T-cell (primary cell): ENCODE results near the gene HSD17B13. TPM values are rescaled to one million over a fixed set of nuclear protein-coding genes. Genes with fewer than 3 reads are reported as not detected.
"Not testable (repeated sequence)": the region's sequence is repeated elsewhere in the genome, so short reads cannot be mapped to it uniquely, and the experiment has no call there.

ENCODE experiments used
- ATAC-seq, 4 experiments: fragments of 200-7000 bp in 3 of 4; fragments of 150-1000 bp in 1 of 4; cut with Tn5 transposase; replicated peaks in 1 of 4; 1 replicate in 3 of 4; 2 replicates in 1 of 4; pipeline ENCODE4 v1.10.0; 2021; ENCODE audit warnings: moderate library complexity in 3 of 4, mild to moderate bottlenecking in 2 of 4, moderate number of reproducible peaks in 1 of 4
- CTCF ChIA-PET, 2 donors: fragments of 300-600 bp; sonication (Branson Sonifier 250); formaldehyde crosslinking; loops; one replicate each; lab custom pipeline; 2022; ENCODE audit warnings: antibody characterized with exemption in 2 of 2; lab: Charles Lee
- POLR2A ChIA-PET, 2 donors: fragments of 300-600 bp; sonication (Branson Sonifier 250); formaldehyde crosslinking; loops; one replicate each; lab custom pipeline; 2022; ENCODE audit warnings: antibody characterized with exemption in 2 of 2; lab: Charles Lee
- DNase-seq, 35 experiments: peaks; one replicate each; pipeline versions ENCODE4 v3.0.0 to v3.0.0-alpha.2; 2013 to 2023
- H3K27ac ChIP-seq: one replicate; pipeline ENCODE4 v1.5.1; 2013; ENCODE audit warnings: low read length
- H3K27me3 ChIP-seq, 2 experiments: replicated peaks in 1 of 2; 1 replicate in 1 of 2; 2 replicates in 1 of 2; pipeline versions ENCODE4 v1.6.1 to v1.7.0; 2013; ENCODE audit warnings: low read length in 1 of 2, mixed read lengths in 1 of 2; ENCODE audit not compliant: control insufficient read depth in 2 of 2, insufficient read depth in 2 of 2; ENCODE audit errors: extremely low read depth in 1 of 2
- H3K36me3 ChIP-seq, 2 donors: 1 replicate in 1 of 2; 2 replicates in 1 of 2; pipeline versions ENCODE4 v1.6.1 to v1.7.0; 2013; ENCODE audit warnings: low read length in 1 of 2; ENCODE audit not compliant: control insufficient read depth in 2 of 2, insufficient read depth in 1 of 2; ENCODE audit errors: extremely low read depth in 1 of 2
- H3K4me1 ChIP-seq, 2 experiments: 1 replicate in 1 of 2; 2 replicates in 1 of 2; pipeline versions ENCODE4 v1.6.1 to v1.7.0; 2013; ENCODE audit warnings: low read length in 2 of 2, mixed read lengths in 1 of 2; ENCODE audit not compliant: insufficient read depth in 2 of 2, control insufficient read depth in 1 of 2; ENCODE audit errors: extremely low read depth in 1 of 2
- H3K4me3 ChIP-seq, 2 donors: 1 replicate in 1 of 2; 2 replicates in 1 of 2; pipeline versions ENCODE4 v1.5.1 to v1.7.0; 2013; ENCODE audit warnings: mild to moderate bottlenecking in 2 of 2, low read length in 1 of 2, moderate library complexity in 1 of 2; ENCODE audit not compliant: control insufficient read depth in 1 of 2; ENCODE audit errors: extremely low read depth in 1 of 2
- H3K9me3 ChIP-seq: 2 replicates; pipeline ENCODE4 v1.7.0; 2013
- H3K27ac Mint-ChIP-seq, 2 donors: one replicate each; pipeline ENCODE4 v1.8.0; 2020 to 2021; ENCODE audit warnings: mild to moderate bottlenecking in 2 of 2, mixed read lengths in 2 of 2
- H3K27me3 Mint-ChIP-seq, 2 donors: one replicate each; pipeline ENCODE4 v1.8.0; 2021 to 2022; ENCODE audit warnings: mixed read lengths in 2 of 2
- H3K36me3 Mint-ChIP-seq: one replicate; pipeline ENCODE4 v1.8.0; 2021; ENCODE audit warnings: mixed read lengths
- H3K4me1 Mint-ChIP-seq, 3 donors: one replicate each; pipeline ENCODE4 v1.8.0; 2020 to 2022; ENCODE audit warnings: mixed read lengths in 3 of 3, mild to moderate bottlenecking in 1 of 3
- H3K4me3 Mint-ChIP-seq, 3 donors: one replicate each; pipeline ENCODE4 v1.8.0; 2020 to 2022; ENCODE audit warnings: mild to moderate bottlenecking in 3 of 3, mixed read lengths in 3 of 3, moderate library complexity in 3 of 3
- H3K9me3 Mint-ChIP-seq, 3 donors: one replicate each; pipeline ENCODE4 v1.8.0; 2020 to 2022; ENCODE audit warnings: mixed read lengths in 3 of 3
- WGBS: methylation state at CpG from one replicate; pipeline ENCODE4 v1.1.5; 2013; ENCODE audit warnings: missing lambda C conversion rate; ENCODE audit not compliant: insufficient coverage; 5-methylcytosine and 5-hydroxymethylcytosine counted together
- total RNA-seq, 35 experiments: library from RNA in 6 of 35; stranded (reverse) in 6 of 35; fragments of 120-200 nt in 1 of 35; gene quantifications; one replicate each; pipeline versions ENCODE4 v1.2.1 to v1.2.4 and lab custom pipeline; 2013 to 2026

Gene HSD17B13
- total RNA-seq, 5 donors from 2014 or later (not counting 1 experiment from before 2014, with no cell fraction given), result 0.23 to 0.86 (median 0.60) TPM

DNA sequence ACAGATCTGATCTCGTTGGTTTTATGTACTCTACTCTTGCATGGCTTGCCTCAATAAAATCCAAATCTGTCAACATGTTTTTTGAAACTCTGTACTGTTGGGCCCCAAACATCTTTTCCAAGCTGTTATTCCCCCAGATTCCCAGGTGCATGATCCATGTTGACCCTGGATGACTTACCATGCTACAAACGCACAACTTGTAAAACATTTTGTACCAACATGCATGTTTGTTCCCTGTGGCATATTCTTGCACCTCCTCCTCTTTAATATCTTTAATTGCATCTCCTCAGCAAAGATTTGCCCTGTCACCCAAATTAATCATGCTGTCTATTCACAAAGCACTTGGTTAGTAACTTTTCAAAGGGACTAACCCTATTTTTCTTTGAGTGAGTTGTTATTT, 24.3 kb downstream of the HSD17B13 start:
- Mint-ChIP-seq H3K4me3 (no peak overlapping the region), H3K36me3 (peaks cover 2% of the 10 kb centered on the region), H3K9me3 (peaks cover 9 to 20% (median 9%) of the 10 kb centered on the region in 3 donors), H3K27ac (no peak overlapping the region), H3K27me3 (peaks cover 2 to 8% of the 10 kb centered on the region in 2 donors), H3K4me1 (no peaks in the 10 kb centered on the region)
- H3K36me3 ChIP-seq, result no peaks in the 10 kb centered on the region
- H3K27me3 ChIP-seq, result no peaks in the 10 kb centered on the region
- no peaks in the 10 kb centered on the region for H3K9me3 ChIP-seq
- no peak overlapping the region for H3K27ac ChIP-seq
- ChIA-PET CTCF (no interaction called here), POLR2A (no interaction called here)
- H3K4me1 ChIP-seq, result no peaks in the 10 kb centered on the region
- DNase-seq (no peak), ATAC-seq (no peak)
- no peak overlapping the region for H3K4me3 ChIP-seq
- WGBS, result 89% methylated on average over 2 of the region's 2 CpGs

DNA sequence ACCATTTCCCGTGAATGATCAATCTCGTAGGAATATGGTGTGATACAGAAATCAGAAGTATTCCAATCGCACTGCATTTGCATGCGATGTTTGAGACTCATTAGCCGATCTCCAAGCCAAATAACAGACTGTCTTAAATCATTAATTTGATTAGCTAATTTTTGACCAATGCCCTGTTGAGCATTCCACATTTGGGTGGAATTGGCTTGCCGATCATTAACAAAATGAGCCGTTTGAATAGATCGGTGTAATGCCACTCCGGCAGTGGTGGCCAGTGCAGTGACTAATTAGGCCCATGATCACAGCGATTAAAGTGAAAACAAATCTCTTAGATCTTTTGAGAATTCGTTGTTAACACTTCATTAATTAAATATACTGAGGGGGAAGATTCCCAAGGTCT, 27.8 kb downstream of the HSD17B13 start:
- H3K4me1 Mint-ChIP-seq, POLR2A ChIA-PET, H3K27ac Mint-ChIP-seq, H3K36me3 Mint-ChIP-seq, H3K27me3 Mint-ChIP-seq, H3K4me3 ChIP-seq, DNase-seq, H3K36me3 ChIP-seq, H3K4me1 ChIP-seq, H3K4me3 Mint-ChIP-seq, H3K9me3 ChIP-seq, H3K27ac ChIP-seq, CTCF ChIA-PET, H3K27me3 ChIP-seq, ATAC-seq: not testable (repeated sequence)
- peaks cover 10 to 21% (median 10%) of the 10 kb centered on the region in 3 donors for H3K9me3 Mint-ChIP-seq
- WGBS, result 100% methylated on average over 1 of the region's 11 CpGs

DNA sequence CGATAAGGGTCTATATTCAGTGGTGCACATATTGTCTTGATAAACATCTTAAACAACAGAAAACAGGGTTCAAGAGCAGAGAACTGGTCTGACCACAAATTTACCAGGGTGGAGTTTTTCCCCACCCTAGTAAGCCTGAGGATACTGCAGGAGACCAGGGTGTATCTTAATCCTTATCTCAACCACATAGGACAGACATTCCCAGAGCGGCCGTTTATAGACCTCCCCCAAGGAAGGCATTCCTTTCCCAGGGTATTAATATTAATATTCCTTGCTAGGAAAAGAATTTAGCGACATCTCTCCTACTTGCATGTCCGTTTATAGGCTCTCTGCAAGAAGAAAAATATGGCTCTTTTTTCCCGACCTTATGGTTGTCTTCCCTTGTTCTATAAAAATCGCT, 28.8 kb downstream of the HSD17B13 start:
- H3K27ac ChIP-seq, H3K36me3 Mint-ChIP-seq, H3K27me3 ChIP-seq, H3K4me3 ChIP-seq, H3K9me3 ChIP-seq, H3K4me1 Mint-ChIP-seq, H3K36me3 ChIP-seq, DNase-seq, H3K27me3 Mint-ChIP-seq, H3K27ac Mint-ChIP-seq, POLR2A ChIA-PET, H3K4me3 Mint-ChIP-seq, CTCF ChIA-PET, ATAC-seq, H3K4me1 ChIP-seq: not testable (repeated sequence)
- peaks cover 10 to 21% (median 10%) of the 10 kb centered on the region in 3 donors for H3K9me3 Mint-ChIP-seq
- no CpG with 5 or more reads among the region's 7 CpGs for WGBS

DNA sequence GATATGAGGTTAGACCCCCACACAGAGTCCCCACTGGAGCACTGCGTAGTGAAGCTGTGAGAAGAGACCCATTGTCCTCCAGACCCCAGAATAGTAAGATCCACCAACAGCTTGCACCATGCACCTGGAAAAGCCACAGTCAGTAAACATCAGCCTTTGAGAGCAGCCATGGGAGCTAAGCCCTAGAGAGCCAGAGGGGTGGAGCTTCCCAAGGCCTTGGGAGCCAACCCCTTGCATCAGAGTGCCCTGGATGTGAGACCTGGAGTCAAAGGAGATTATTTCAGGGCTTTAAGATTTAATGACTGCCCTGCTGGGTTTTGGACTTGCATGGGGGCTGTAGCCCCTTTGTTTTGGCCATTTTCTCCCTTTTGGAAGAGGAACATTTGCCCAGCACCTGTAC, 35.7 kb downstream of the HSD17B13 start:
- WGBS, result no CpG with 5 or more reads among the region's 1 CpG
- H3K36me3 Mint-ChIP-seq, result peaks cover 4% of the 10 kb centered on the region
- DNase-seq (no peak), ATAC-seq (no peak)
- H3K27ac Mint-ChIP-seq, result no peak overlapping the region
- no peak overlapping the region for H3K4me3 Mint-ChIP-seq
- H3K27me3 Mint-ChIP-seq, result peaks cover 0 to 3% of the 10 kb centered on the region in 2 donors
- H3K9me3 ChIP-seq, result no peaks in the 10 kb centered on the region
- POLR2A ChIA-PET, result no interaction called here
- H3K27me3 ChIP-seq, result no peaks in the 10 kb centered on the region
- H3K27ac ChIP-seq, result no peak overlapping the region
- no peaks in the 10 kb centered on the region for H3K36me3 ChIP-seq
- CTCF ChIA-PET, result no interaction called here
- H3K9me3 Mint-ChIP-seq, result peaks cover 15 to 34% (median 22%) of the 10 kb centered on the region in 3 donors
- no peaks in the 10 kb centered on the region for H3K4me1 Mint-ChIP-seq
- H3K4me3 ChIP-seq, result no peak overlapping the region
- no peaks in the 10 kb centered on the region for H3K4me1 ChIP-seq

DNA sequence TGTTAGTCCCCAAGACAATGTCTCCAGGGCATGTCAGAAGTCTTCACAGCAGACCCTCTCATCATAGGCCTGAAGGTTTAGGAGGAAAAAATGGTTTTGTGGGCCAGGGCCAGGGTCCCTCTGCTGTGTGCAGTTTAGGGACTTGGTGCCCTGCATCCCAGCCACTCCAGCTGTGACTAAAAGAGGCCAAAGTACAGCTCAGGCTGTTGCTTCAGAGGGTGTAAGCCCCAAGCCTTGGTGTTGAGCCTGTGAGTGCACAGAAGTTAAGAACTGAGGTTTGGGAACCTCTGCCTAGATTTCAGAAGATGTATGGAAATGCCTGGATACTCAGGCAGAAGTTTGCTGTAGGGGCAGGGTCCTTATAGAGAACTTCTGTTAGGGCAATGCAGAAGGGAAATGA, 38.4 kb downstream of the HSD17B13 start:
- H3K4me3 ChIP-seq, H3K27ac ChIP-seq, H3K4me1 ChIP-seq, H3K4me1 Mint-ChIP-seq, H3K27me3 Mint-ChIP-seq, DNase-seq, H3K36me3 ChIP-seq, ATAC-seq, H3K4me3 Mint-ChIP-seq, H3K27ac Mint-ChIP-seq, H3K9me3 ChIP-seq, CTCF ChIA-PET, H3K36me3 Mint-ChIP-seq, POLR2A ChIA-PET, H3K27me3 ChIP-seq: not testable (repeated sequence)
- peaks cover 15 to 34% (median 22%) of the 10 kb centered on the region in 3 donors for H3K9me3 Mint-ChIP-seq

DNA sequence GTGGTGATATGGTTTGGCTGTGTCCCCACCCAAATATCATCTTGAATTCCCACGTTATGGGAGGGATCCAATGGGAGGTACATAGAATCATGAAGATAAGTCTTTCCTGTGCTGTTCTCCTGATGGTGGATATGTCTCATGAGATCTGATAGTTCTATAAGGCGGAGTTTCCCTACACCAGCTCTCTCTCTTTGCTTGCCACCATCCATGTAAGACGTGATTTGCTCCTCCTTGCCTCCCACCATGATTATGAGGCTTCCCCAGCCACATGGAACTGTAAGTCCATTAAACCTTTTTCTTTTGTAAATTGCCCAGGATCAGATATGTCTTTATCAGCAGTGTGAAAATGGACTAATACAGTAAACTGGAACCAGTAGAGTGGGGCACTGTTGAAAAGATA, 39.5 kb downstream of the HSD17B13 start:
- Histone ChIP-seq H3K36me3 (no peaks in the 10 kb centered on the region), H3K4me3 (no peak overlapping the region), H3K4me1 (no peaks in the 10 kb centered on the region), H3K27ac (no peak overlapping the region), H3K27me3 (peaks cover 0 to 4% of the 10 kb centered on the region in 2 experiments), H3K9me3 (no peaks in the 10 kb centered on the region)
- ATAC-seq (no peak), DNase-seq (no peak)
- Mint-ChIP-seq H3K4me1 (no peaks in the 10 kb centered on the region), H3K27ac (no peak overlapping the region), H3K4me3 (no peak overlapping the region), H3K36me3 (peaks cover 4% of the 10 kb centered on the region), H3K9me3 (peaks cover 15 to 34% (median 22%) of the 10 kb centered on the region in 3 donors), H3K27me3 (peaks cover 7 to 15% of the 10 kb centered on the region in 2 donors)
- CTCF ChIA-PET, result no interaction called here
- WGBS, result no CpG with 5 or more reads among the region's 3 CpGs
- POLR2A ChIA-PET, result no interaction called here

DNA sequence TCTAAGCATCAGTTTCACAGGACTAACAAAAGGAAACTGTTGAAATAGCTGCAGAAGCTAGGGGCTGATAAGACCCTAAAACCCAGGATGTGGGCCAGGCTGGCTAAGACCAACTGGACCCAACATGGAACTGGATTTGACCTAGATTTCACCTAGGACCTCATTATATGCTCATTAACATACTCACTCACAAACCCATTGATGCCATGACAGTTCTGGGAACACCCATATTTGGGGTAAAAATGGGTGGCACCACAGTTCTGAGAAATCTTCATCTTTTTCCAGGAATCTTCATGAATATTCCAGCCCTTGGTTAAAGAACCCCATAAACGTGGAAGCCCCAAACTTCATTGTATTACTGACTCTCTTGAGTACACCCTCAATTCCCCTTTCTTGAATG, 41.1 kb downstream of the HSD17B13 start:
- Histone ChIP-seq H3K36me3 (no peaks in the 10 kb centered on the region), H3K27ac (no peak overlapping the region), H3K27me3 (peaks cover 0 to 8% of the 10 kb centered on the region in 2 experiments), H3K4me3 (no peak overlapping the region), H3K9me3 (no peaks in the 10 kb centered on the region), H3K4me1 (no peaks in the 10 kb centered on the region)
- POLR2A ChIA-PET, result no interaction called here
- peaks cover 10 to 15% of the 10 kb centered on the region in 2 donors for H3K27me3 Mint-ChIP-seq
- H3K4me1 Mint-ChIP-seq, result no peaks in the 10 kb centered on the region
- DNase-seq (no peak), ATAC-seq (no peak)
- CTCF ChIA-PET, result no interaction called here
- peaks cover 6 to 27% (median 16%) of the 10 kb centered on the region in 3 donors for H3K9me3 Mint-ChIP-seq
- H3K27ac Mint-ChIP-seq, result no peak overlapping the region
- peaks cover 4% of the 10 kb centered on the region for H3K36me3 Mint-ChIP-seq
- no peak overlapping the region for H3K4me3 Mint-ChIP-seq
- 40% methylated on average over 1 of the region's 1 CpG for WGBS
